Sigmoid colon (tissue), 4 donors: Measurements from ENCODE around the gene MAST4.

Experiments
- EP300 ChIP-seq, 4 donors: sonication (generic); formaldehyde crosslinking; IDR thresholded peaks; one replicate each; pipeline ENCODE4 v1.6.1; 2017; ENCODE audit warnings: antibody characterized with exemption in 4 of 4
- POLR2A ChIP-seq, 2 donors: fragments of 450-650 bp; IDR thresholded peaks; one replicate each; pipeline ENCODE4 v1.6.1; 2016; ENCODE audit warnings: antibody characterized with exemption in 2 of 2, mild to moderate bottlenecking in 2 of 2, moderate library complexity in 2 of 2
- POLR2AphosphoS5 ChIP-seq, 4 donors: sonication (generic); formaldehyde crosslinking; IDR thresholded peaks; one replicate each; pipeline ENCODE4 v1.6.1; 2017; ENCODE audit warnings: antibody characterized with exemption in 4 of 4
- TF ChIP-seq, protein P1 (sequence below), 4 experiments: fragments of 450-650 bp in 3 of 4; fragments of 200-600 bp in 1 of 4; IDR thresholded peaks; one replicate each; pipeline ENCODE4 v1.5.1; 2016 to 2019; ENCODE audit warnings: antibody characterized with exemption in 4 of 4, mild to moderate bottlenecking in 3 of 4, moderate library complexity in 2 of 4

DNA sequence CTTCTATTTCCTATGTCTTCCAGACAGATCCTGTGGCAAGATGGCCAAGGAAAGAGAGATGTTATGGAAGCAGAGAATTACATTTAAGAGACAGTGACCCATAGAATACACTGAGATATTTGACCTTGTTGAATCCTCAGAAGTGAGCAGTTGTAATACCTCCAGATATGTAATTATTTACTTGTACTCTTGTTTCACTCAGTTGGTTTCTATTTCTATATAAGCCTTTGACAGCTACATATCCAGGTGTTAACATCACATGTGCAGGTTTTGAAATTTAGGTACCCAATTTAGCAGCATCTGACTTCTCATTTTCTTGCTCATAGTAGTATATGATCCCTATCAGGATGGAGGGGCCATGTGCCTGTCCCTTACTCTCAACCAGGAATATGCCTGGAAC lies 330.9 kb downstream of the MAST4 start:
- TF ChIP-seq POLR2A (IDR thresholded peaks at IDR 0.05) (no peak), POLR2AphosphoS5 (IDR thresholded peaks at IDR 0.05) (no peak), EP300 (IDR thresholded peaks at IDR 0.05) (no peak)
- TF ChIP-seq, protein P1, sequence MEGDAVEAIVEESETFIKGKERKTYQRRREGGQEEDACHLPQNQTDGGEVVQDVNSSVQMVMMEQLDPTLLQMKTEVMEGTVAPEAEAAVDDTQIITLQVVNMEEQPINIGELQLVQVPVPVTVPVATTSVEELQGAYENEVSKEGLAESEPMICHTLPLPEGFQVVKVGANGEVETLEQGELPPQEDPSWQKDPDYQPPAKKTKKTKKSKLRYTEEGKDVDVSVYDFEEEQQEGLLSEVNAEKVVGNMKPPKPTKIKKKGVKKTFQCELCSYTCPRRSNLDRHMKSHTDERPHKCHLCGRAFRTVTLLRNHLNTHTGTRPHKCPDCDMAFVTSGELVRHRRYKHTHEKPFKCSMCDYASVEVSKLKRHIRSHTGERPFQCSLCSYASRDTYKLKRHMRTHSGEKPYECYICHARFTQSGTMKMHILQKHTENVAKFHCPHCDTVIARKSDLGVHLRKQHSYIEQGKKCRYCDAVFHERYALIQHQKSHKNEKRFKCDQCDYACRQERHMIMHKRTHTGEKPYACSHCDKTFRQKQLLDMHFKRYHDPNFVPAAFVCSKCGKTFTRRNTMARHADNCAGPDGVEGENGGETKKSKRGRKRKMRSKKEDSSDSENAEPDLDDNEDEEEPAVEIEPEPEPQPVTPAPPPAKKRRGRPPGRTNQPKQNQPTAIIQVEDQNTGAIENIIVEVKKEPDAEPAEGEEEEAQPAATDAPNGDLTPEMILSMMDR (IDR thresholded peaks at IDR 0.05): no peak
